AG10803 (cell line): ENCODE data around the gene ARID3A.

ENCODE experiments used
- DNase-seq: peaks from one replicate; pipeline ENCODE4 v3.0.0; 2010; ENCODE audit warnings: low read depth
- H3K4me3 ChIP-seq: 2 replicates; pipeline ENCODE4 v1.5.1; 2011; ENCODE audit warnings: mild to moderate bottlenecking, low read length, control low read depth
- TF ChIP-seq, protein P1 (sequence below): conservative IDR thresholded peaks from 2 replicates; pipeline ENCODE4 v1.5.1; 2011; ENCODE audit warnings: mild to moderate bottlenecking, low read length, control low read depth, inconsistent platforms

The ARID3A gene

DNA sequence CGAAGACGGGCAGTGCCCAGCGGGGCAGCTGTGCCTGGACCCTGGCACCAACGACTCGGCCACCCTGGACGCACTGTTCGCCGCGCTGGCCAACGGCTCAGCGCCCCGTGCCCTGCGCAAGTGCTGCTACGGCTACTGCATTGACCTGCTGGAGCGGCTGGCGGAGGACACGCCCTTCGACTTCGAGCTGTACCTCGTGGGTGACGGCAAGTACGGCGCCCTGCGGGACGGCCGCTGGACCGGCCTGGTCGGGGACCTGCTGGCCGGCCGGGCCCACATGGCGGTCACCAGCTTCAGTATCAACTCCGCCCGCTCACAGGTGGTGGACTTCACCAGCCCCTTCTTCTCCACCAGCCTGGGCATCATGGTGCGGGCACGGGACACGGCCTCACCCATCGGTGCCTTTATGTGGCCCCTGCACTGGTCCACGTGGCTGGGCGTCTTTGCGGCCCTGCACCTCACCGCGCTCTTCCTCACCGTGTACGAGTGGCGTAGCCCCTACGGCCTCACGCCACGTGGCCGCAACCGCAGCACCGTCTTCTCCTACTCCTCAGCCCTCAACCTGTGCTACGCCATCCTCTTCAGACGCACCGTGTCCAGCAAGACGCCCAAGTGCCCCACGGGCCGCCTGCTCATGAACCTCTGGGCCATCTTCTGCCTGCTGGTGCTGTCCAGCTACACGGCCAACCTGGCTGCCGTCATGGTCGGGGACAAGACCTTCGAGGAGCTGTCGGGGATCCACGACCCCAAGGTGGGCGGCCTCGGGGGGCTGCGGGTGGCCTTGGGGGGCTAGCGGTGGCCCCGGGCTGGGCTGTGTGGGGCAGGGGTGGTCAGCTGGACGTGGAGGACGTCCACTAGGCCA, 79.2 kb downstream of the ARID3A start:
- TF ChIP-seq, protein P1, sequence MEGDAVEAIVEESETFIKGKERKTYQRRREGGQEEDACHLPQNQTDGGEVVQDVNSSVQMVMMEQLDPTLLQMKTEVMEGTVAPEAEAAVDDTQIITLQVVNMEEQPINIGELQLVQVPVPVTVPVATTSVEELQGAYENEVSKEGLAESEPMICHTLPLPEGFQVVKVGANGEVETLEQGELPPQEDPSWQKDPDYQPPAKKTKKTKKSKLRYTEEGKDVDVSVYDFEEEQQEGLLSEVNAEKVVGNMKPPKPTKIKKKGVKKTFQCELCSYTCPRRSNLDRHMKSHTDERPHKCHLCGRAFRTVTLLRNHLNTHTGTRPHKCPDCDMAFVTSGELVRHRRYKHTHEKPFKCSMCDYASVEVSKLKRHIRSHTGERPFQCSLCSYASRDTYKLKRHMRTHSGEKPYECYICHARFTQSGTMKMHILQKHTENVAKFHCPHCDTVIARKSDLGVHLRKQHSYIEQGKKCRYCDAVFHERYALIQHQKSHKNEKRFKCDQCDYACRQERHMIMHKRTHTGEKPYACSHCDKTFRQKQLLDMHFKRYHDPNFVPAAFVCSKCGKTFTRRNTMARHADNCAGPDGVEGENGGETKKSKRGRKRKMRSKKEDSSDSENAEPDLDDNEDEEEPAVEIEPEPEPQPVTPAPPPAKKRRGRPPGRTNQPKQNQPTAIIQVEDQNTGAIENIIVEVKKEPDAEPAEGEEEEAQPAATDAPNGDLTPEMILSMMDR: no peak
- DNase-seq: no peak

DNA sequence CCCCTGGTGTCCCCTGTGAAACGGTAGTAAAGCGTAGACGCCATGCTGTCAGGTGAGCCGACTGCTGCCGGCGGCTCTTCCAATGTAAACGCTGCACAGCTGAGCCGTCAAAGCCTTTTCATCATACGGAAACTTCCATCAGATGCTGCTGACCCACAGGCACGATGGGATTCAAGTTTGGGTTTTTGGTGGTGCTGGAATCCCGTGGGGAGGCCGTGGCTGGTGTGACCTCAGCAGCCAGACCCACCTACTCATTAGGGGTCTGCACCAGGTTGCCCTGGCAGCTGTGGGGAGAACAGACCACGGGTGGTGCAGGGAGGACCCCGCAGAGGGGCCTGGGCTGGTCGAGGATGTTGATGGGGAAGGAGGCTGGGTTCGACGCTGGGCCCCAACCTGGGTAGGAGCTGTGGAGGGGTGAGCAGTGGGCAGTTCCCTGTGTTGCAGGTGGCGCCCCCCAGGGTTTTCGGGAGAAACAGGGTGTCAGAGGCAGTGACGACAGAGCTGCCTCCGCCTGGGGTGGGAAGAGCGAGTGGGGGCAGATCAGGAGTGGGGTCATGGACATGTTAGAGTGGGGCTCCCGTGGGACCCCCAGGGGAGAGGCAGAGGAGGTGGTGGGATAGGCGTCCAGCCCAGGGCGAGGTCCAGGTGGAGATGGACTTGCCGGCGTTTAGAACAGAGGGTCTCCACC, 81.0 kb downstream of the ARID3A start:
- no peak for DNase-seq
- no peak overlapping the region for H3K4me3 ChIP-seq
- TF ChIP-seq, protein P1: no peak

More for the DNA sequence above, 79.2 kb downstream of the ARID3A start:
- no peak overlapping the region for H3K4me3 ChIP-seq

DNA sequence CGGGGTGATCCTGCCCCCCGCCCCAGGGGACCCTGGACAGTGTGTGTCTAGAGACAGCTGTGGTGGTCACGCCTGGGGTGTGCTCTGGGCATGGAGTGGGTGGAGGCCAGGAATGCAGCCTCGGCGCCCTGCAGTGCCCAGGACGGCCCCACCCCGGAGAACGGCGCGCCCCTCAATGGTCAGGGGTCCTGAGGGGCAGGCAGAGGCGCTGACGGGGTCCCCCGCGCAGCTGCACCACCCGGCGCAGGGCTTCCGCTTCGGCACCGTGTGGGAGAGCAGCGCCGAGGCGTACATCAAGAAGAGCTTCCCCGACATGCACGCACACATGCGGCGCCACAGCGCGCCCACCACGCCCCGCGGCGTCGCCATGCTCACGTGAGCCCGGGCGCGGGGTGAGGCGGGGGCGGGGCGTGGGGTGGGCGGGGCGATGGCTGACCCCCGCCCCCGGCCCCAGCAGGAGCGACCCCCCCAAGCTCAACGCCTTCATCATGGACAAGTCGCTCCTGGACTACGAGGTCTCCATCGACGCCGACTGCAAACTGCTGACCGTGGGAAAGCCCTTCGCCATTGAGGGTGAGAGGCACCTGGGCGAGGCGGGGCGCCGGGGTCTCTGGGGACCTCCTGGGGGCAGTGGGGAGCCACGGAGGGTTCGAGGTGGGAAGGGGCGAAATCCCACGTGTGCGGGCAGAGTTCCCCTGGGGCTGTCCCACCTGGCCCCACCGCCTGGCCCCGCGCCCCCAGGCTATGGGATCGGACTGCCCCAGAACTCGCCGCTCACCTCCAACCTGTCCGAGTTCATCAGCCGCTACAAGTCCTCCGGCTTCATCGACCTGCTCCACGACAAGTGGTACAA, 81.8 kb downstream of the ARID3A start:
- H3K4me3 ChIP-seq: no peak overlapping the region
- no peak for DNase-seq

GRCh38 chr19:1008268-1009040, 82.6 kb downstream of the ARID3A start:
- DNase-seq: no peak
- TF ChIP-seq, protein P1: no peak
- no peak overlapping the region for H3K4me3 ChIP-seq

More for the DNA sequence above, 81.8 kb downstream of the ARID3A start:
- TF ChIP-seq, protein P1: no peak

- no peak for DNase-seq
- H3K4me3 ChIP-seq: no peak overlapping the region
- TF ChIP-seq, protein P1: no peak
Measured at GRCh38 chr19:1009041-1009980, 83.5 kb downstream of the ARID3A start.
